ENCODE results near the gene TMCO2.

The TMCO2 gene

GRCh38 chr1:40247655-40248054, at the start of gene TMCO2:
TSS of gene TMCO2 (plus strand) at chr1:40247937. CDS start at chr1:40247994, 57 bp downstream.
- no peaks in the 10 kb centered on the region for H3K36me3 ChIP-seq (ENCODE audit: insufficient read depth)
- H3K27ac ChIP-seq, result no peak within 1 kb of the TSS
- no peak within 1 kb of the TSS for H3K9ac ChIP-seq
- no peaks in the 10 kb centered on the region for H3K27me3 ChIP-seq (ENCODE audit: insufficient read depth, low read depth)
- no peaks in the 10 kb centered on the region for H3K79me2 ChIP-seq (ENCODE audit: insufficient read depth, low read depth)
- H2AFZ ChIP-seq (ENCODE audit: low read depth), result no peak within 1 kb of the TSS
- H3K4me3 ChIP-seq (IDR thresholded peaks at IDR 0.05; ENCODE audit: insufficient read depth, low read depth, low read length), result no peak within 1 kb of the TSS
- no peaks in the 10 kb centered on the region for H3K4me1 ChIP-seq (ENCODE audit: low read depth, poor library complexity, severe bottlenecking)
- no peaks in the 10 kb centered on the region for H4K20me1 ChIP-seq (ENCODE audit: insufficient read depth)
- TF ChIP-seq, protein P1, sequence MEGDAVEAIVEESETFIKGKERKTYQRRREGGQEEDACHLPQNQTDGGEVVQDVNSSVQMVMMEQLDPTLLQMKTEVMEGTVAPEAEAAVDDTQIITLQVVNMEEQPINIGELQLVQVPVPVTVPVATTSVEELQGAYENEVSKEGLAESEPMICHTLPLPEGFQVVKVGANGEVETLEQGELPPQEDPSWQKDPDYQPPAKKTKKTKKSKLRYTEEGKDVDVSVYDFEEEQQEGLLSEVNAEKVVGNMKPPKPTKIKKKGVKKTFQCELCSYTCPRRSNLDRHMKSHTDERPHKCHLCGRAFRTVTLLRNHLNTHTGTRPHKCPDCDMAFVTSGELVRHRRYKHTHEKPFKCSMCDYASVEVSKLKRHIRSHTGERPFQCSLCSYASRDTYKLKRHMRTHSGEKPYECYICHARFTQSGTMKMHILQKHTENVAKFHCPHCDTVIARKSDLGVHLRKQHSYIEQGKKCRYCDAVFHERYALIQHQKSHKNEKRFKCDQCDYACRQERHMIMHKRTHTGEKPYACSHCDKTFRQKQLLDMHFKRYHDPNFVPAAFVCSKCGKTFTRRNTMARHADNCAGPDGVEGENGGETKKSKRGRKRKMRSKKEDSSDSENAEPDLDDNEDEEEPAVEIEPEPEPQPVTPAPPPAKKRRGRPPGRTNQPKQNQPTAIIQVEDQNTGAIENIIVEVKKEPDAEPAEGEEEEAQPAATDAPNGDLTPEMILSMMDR (conservative IDR thresholded peaks at IDR 0.05; ENCODE audit: low read depth, low read length), result no peak
- no peak within 1 kb of the TSS for H3K4me2 ChIP-seq

DNA sequence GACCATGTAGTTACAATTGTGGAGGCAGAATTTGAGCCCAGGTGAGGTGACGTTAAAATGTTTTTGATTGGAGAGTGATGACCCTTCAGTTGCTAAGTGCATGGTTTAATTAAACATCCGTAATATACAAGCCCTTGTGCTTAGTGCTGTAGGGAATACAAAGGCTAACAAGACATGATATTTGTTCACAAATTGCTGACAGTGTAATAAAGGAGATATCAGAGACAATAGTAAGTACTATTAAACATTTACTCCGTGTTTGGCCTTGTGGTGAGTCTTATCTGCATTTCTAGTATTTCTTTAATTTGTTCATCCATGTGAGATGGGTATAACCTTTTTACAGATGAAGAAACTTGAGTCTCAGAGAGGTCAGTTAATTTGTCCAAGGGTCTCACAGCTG, 48.6 kb upstream of the TMCO2 start:
- Histone ChIP-seq H3K36me3 (ENCODE audit: insufficient read depth) (no peaks in the 10 kb centered on the region), H3K4me3 (IDR thresholded peaks at IDR 0.05; ENCODE audit: insufficient read depth, low read depth, low read length) (no peak overlapping the region), H3K79me2 (ENCODE audit: insufficient read depth, low read depth) (peaks cover 5% of the 10 kb centered on the region; the same call in 1 of the 2 replicates), H4K20me1 (ENCODE audit: insufficient read depth) (no peaks in the 10 kb centered on the region), H3K27me3 (ENCODE audit: insufficient read depth, low read depth) (no peaks in the 10 kb centered on the region), H2AFZ (ENCODE audit: low read depth) (no peak overlapping the region), H3K4me1 (ENCODE audit: low read depth, poor library complexity, severe bottlenecking) (no peaks in the 10 kb centered on the region), H3K9ac (no peak overlapping the region), H3K4me2 (no peak overlapping the region), H3K27ac (no peak overlapping the region)
- TF ChIP-seq, protein P1 (conservative IDR thresholded peaks at IDR 0.05; ENCODE audit: low read depth, low read length), result no peak

DNA sequence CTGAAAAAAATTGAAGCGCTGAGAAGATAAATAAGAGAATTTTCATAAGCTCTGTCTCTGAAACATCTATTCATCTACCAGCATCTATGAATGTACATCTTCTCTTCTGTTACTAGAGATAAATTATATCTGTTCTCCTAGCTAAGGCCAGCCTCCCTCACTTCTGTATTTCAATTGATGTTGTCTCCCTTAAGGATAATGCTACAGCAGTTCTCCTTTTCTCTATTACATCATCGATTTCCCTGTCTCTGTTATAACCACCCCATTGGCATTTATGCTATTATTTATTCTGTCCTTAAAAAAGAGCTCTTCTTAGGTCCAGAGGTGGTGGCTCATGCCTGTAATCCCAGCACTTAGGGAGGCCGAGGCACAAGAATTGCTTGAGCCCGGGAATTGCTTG, 42.9 kb upstream of the TMCO2 start:
- TF ChIP-seq, protein P1 (conservative IDR thresholded peaks at IDR 0.05; ENCODE audit: low read depth, low read length), result no peak
- Histone ChIP-seq H3K4me2 (no peak overlapping the region), H3K27ac (no peak overlapping the region), H3K4me3 (IDR thresholded peaks at IDR 0.05; ENCODE audit: insufficient read depth, low read depth, low read length) (no peak overlapping the region), H3K4me1 (ENCODE audit: low read depth, poor library complexity, severe bottlenecking) (no peaks in the 10 kb centered on the region), H2AFZ (ENCODE audit: low read depth) (no peak overlapping the region), H3K79me2 (ENCODE audit: insufficient read depth, low read depth) (peaks cover 5% of the 10 kb centered on the region; the same call in 1 of the 2 replicates), H3K27me3 (ENCODE audit: insufficient read depth, low read depth) (no peaks in the 10 kb centered on the region), H3K9ac (no peak overlapping the region), H3K36me3 (ENCODE audit: insufficient read depth) (peaks cover 8% of the 10 kb centered on the region; the same call in 1 of the 2 replicates), H4K20me1 (ENCODE audit: insufficient read depth) (no peaks in the 10 kb centered on the region)

- TF ChIP-seq, protein P1 (conservative IDR thresholded peaks at IDR 0.05; ENCODE audit: low read depth, low read length), result no peak
- Histone ChIP-seq H3K27ac (no peak overlapping the region), H3K4me2 (no peak overlapping the region), H4K20me1 (ENCODE audit: insufficient read depth) (no peaks in the 10 kb centered on the region), H3K79me2 (ENCODE audit: insufficient read depth, low read depth) (no peaks in the 10 kb centered on the region), H3K4me1 (ENCODE audit: low read depth, poor library complexity, severe bottlenecking) (peaks cover 4% of the 10 kb centered on the region), H3K27me3 (ENCODE audit: insufficient read depth, low read depth) (no peaks in the 10 kb centered on the region), H3K9ac (no peak overlapping the region), H3K4me3 (IDR thresholded peaks at IDR 0.05; ENCODE audit: insufficient read depth, low read depth, low read length) (no peak overlapping the region), H3K36me3 (ENCODE audit: insufficient read depth) (peaks cover 8% of the 10 kb centered on the region; the same call in 1 of the 2 replicates), H2AFZ (ENCODE audit: low read depth) (no peak overlapping the region)
These were observed 37.1 kb upstream of the TMCO2 start for GRCh38 chr1:40210511-40211204.

Data from KMS-11 (cell line).